Gastrocnemius medialis (tissue), 4 donors: ENCODE results near the gene SEMA5B.

Experiments
- CTCF ChIP-seq, 5 experiments: fragments of 450-650 bp in 3 of 5; fragments of 200-600 bp in 2 of 5; sonication (generic) in 2 of 5; IDR thresholded peaks in 4 of 5; conservative IDR thresholded peaks in 1 of 5; 1 replicate in 4 of 5; 2 replicates in 1 of 5; pipeline ENCODE4 v1.5.1; 2016 to 2019; ENCODE audit warnings: antibody characterized with exemption in 5 of 5, mild to moderate bottlenecking in 3 of 5, moderate library complexity in 3 of 5
- POLR2A ChIP-seq, 2 donors: fragments of 450-650 bp; IDR thresholded peaks; one replicate each; pipeline ENCODE4 v1.6.1; 2017; ENCODE audit warnings: antibody characterized with exemption in 2 of 2, mild to moderate bottlenecking in 2 of 2, moderate library complexity in 2 of 2

GRCh38 chr3:122996038-122996580 lies 31.5 kb downstream of the SEMA5B start:
- TF ChIP-seq POLR2A (IDR thresholded peaks at IDR 0.05) = no peak
- no peak for TF ChIP-seq CTCF (IDR thresholded peaks at IDR 0.05 in 4 of 5, conservative IDR thresholded peaks at IDR 0.05 in 1 of 5)
